Neuronal stem cell (in vitro differentiated cells): ENCODE data around the gene RALA.

Source experiments
- DNase-seq: peaks from one replicate; pipeline ENCODE4 v3.0.0-alpha.2; 2013; ENCODE audit warnings: low spot score
- H2AFZ ChIP-seq: one replicate; pipeline ENCODE4 v1.6.1; 2013; ENCODE audit warnings: mild to moderate bottlenecking, low read length, inconsistent platforms
- H2AK5ac ChIP-seq: 2 replicates; pipeline ENCODE4 v1.6.1; 2013; ENCODE audit warnings: low read depth, mild to moderate bottlenecking, inconsistent platforms, low read length, moderate library complexity, mixed read lengths
- H2BK120ac ChIP-seq: 2 replicates; pipeline ENCODE4 v1.6.1; 2013; ENCODE audit warnings: low read depth, mild to moderate bottlenecking, inconsistent platforms, low read length, moderate library complexity, mixed read lengths
- H2BK12ac ChIP-seq: one replicate; pipeline ENCODE4 v1.6.1; 2013; ENCODE audit warnings: low read length, inconsistent platforms
- H2BK15ac ChIP-seq: 2 replicates; pipeline ENCODE4 v1.6.1; 2013; ENCODE audit warnings: mild to moderate bottlenecking, low read length, inconsistent platforms, mixed read lengths
- H2BK5ac ChIP-seq: one replicate; pipeline ENCODE4 v1.6.1; 2013; ENCODE audit warnings: inconsistent platforms, mild to moderate bottlenecking, low read length, moderate library complexity
- H3K14ac ChIP-seq: one replicate; pipeline ENCODE4 v1.6.1; 2013; ENCODE audit warnings: low read length, inconsistent platforms
- H3K18ac ChIP-seq: 2 replicates; pipeline ENCODE4 v1.6.1; 2013; ENCODE audit warnings: low read length, inconsistent platforms
- H3K23ac ChIP-seq: 2 replicates; pipeline ENCODE4 v1.6.1; 2013; ENCODE audit warnings: low read depth, mild to moderate bottlenecking, mixed read lengths, low read length, inconsistent platforms; ENCODE audit not compliant: poor library complexity
- H3K27ac ChIP-seq: replicated peaks from 3 replicates; pipeline ENCODE4 v1.5.1; 2013; ENCODE audit warnings: low read length, inconsistent platforms
- H3K27me3 ChIP-seq, 3 experiments: 2 replicates each; pipeline ENCODE4 v1.6.1; 2013; ENCODE audit warnings: low read length in 3 of 3, mild to moderate bottlenecking in 2 of 3, inconsistent platforms in 1 of 3, low read depth in 1 of 3, mixed read lengths in 1 of 3, moderate library complexity in 1 of 3; ENCODE audit not compliant: control insufficient read depth in 3 of 3, insufficient read depth in 3 of 3
- H3K36me3 ChIP-seq, 2 donors: replicated peaks in 1 of 2; 2 replicates each; pipeline ENCODE4 v1.6.1; 2013; ENCODE audit warnings: low read length in 2 of 2; ENCODE audit not compliant: control insufficient read depth in 2 of 2, insufficient read depth in 2 of 2
- H3K4ac ChIP-seq: 2 replicates; pipeline ENCODE4 v1.6.1; 2013; ENCODE audit warnings: inconsistent platforms, mild to moderate bottlenecking, low read length, moderate library complexity
- H3K4me1 ChIP-seq, 2 donors: 1 replicate in 1 of 2; 2 replicates in 1 of 2; pipeline ENCODE4 v1.6.1; 2013; ENCODE audit warnings: low read length in 2 of 2, low read depth in 1 of 2; ENCODE audit not compliant: control insufficient read depth in 2 of 2, insufficient read depth in 1 of 2
- H3K4me2 ChIP-seq: one replicate; pipeline ENCODE4 v1.6.1; 2013; ENCODE audit warnings: mild to moderate bottlenecking, low read length, inconsistent platforms; ENCODE audit not compliant: insufficient read depth, poor library complexity, severe bottlenecking
- H3K4me3 ChIP-seq, 2 donors: 2 replicates each; pipeline ENCODE4 v1.5.1; 2013; ENCODE audit warnings: low read length in 2 of 2, mild to moderate bottlenecking in 2 of 2, inconsistent platforms in 1 of 2, moderate library complexity in 1 of 2
- H3K79me1 ChIP-seq: one replicate; pipeline ENCODE4 v1.6.1; 2013; ENCODE audit warnings: low read depth, mild to moderate bottlenecking, inconsistent platforms, low read length, moderate library complexity
- H3K9ac ChIP-seq: one replicate; pipeline ENCODE4 v1.6.1; 2013; ENCODE audit warnings: mild to moderate bottlenecking, low read depth, low read length, inconsistent platforms; ENCODE audit not compliant: poor library complexity
- H3K9me3 ChIP-seq, 2 donors: replicated peaks in 1 of 2; 2 replicates each; pipeline versions ENCODE3 to v1.6.1; 2013; ENCODE audit warnings: low read length in 2 of 2, mild to moderate bottlenecking in 2 of 2, inconsistent platforms in 1 of 2, low read depth in 1 of 2, mixed read lengths in 1 of 2, moderate library complexity in 1 of 2; ENCODE audit not compliant: control insufficient read depth in 2 of 2, insufficient read depth in 1 of 2
- H4K8ac ChIP-seq: one replicate; pipeline ENCODE4 v1.6.1; 2013; ENCODE audit warnings: low read depth, mild to moderate bottlenecking, inconsistent platforms, low read length, moderate library complexity
- H4K91ac ChIP-seq: one replicate; pipeline ENCODE4 v1.6.1; 2013; ENCODE audit warnings: low read length, low read depth, mild to moderate bottlenecking, inconsistent platforms; ENCODE audit not compliant: poor library complexity
- WGBS, 2 donors: extraction: QIAGEN DNeasy Blood & Tissue Kit; methylation state at CpG; one replicate each; pipeline ENCODE4 v1.1.7; 2013; ENCODE audit warnings: missing lambda C conversion rate in 2 of 2, mixed read lengths in 1 of 2; ENCODE audit not compliant: insufficient read length in 2 of 2, insufficient replicate concordance in 1 of 2; ENCODE audit errors: extremely low coverage in 2 of 2; 5-methylcytosine and 5-hydroxymethylcytosine counted together

Gene RALA

GRCh38 chr7:39741942-39742623, 118.7 kb downstream of the RALA start:
- Histone ChIP-seq H2AK5ac (no peak overlapping the region), H3K4me2 (no peak overlapping the region), H3K23ac (no peak overlapping the region), H3K27me3 (no peaks in the 10 kb centered on the region), H3K4me3 (peak overlapping the region in 1 of 2 donors; percentile 20), H2BK120ac (no peak overlapping the region), H3K36me3 (peaks cover 0 to 5% of the 10 kb centered on the region in 2 donors), H3K4me1 (no peaks in the 10 kb centered on the region), H3K27ac (no peak overlapping the region), H2AFZ (no peak overlapping the region), H3K4ac (no peak overlapping the region), H3K79me1 (peaks cover 3% of the 10 kb centered on the region), H3K9ac (no peak overlapping the region), H4K91ac (no peak overlapping the region), H2BK12ac (no peak overlapping the region), H3K18ac (no peak overlapping the region), H3K14ac (no peak overlapping the region), H2BK5ac (no peak overlapping the region), H4K8ac (no peak overlapping the region), H3K9me3 (no peaks in the 10 kb centered on the region), H2BK15ac (no peak overlapping the region)
- peak; percentile 30 for DNase-seq
- WGBS, 2 donors = no CpG with 5 or more reads among the region's 13 CpGs

DNA sequence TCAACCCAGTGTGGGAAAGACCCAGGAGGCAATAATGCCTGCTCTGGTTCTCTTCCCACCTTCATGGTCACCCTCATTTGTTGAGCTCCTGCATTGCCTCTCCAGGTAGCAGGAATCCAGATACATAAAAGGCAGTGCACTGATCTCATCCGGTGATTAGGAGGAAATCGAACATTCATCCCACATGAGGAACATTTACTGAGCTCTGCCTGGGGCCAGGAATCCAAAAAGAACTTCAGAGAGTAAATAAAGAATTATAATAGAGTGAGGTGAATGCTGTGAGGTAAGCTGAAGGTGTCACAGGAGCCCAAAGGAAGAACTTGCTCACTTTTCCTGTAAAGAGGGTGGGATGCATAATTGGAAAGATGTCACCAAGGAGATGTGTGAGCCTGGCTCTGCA, 121.2 kb downstream of the RALA start:
- no peak overlapping the region for H2BK120ac ChIP-seq
- H3K4me3 ChIP-seq = no peak overlapping the region
- H3K4me1 ChIP-seq = no peaks in the 10 kb centered on the region
- peaks cover 0 to 2% of the 10 kb centered on the region in 2 donors for H3K9me3 ChIP-seq
- no peak overlapping the region for H2BK12ac ChIP-seq
- H3K27ac ChIP-seq = no peak overlapping the region
- H2BK5ac ChIP-seq = peak overlapping the region; percentile 20
- no peak overlapping the region for H2AK5ac ChIP-seq
- peak overlapping the region; percentile 31 for H3K4ac ChIP-seq
- no peak overlapping the region for H2BK15ac ChIP-seq
- H3K18ac ChIP-seq = no peak overlapping the region
- H3K23ac ChIP-seq = no peak overlapping the region
- no peak overlapping the region for H3K4me2 ChIP-seq
- no peak overlapping the region for H4K91ac ChIP-seq
- H3K27me3 ChIP-seq = no peaks in the 10 kb centered on the region
- H4K8ac ChIP-seq = no peak overlapping the region
- H2AFZ ChIP-seq = no peak overlapping the region
- no peak overlapping the region for H3K9ac ChIP-seq
- no peak overlapping the region for H3K14ac ChIP-seq
- peaks cover 0 to 5% of the 10 kb centered on the region in 2 donors for H3K36me3 ChIP-seq
- DNase-seq = no peak
- WGBS, 2 donors = no CpG with 5 or more reads among the region's 2 CpGs
- H3K79me1 ChIP-seq = peaks cover 3% of the 10 kb centered on the region

DNA sequence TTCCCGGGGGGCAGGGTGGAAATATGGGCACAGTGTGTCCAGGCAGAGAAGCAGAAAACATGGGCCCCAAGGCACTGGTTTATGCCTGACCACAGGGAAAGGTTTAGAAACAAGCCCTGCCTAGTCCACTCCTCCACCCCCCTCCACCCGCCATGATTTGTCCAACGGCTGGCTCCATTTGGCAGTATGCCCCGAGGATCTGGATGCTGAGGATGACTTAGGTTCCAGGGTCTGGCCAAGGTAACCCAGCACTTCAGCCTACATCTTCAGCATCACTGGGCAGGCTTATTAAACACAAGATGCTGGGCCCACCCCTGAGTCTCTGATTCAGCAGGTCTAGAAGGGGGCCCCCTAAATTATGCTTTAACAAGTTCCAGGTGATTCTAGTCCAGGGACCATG, 121.9 kb downstream of the RALA start:
- Histone ChIP-seq H2AFZ (no peak overlapping the region), H3K27ac (no peak overlapping the region), H3K4me2 (no peak overlapping the region), H3K9ac (no peak overlapping the region), H2AK5ac (peak overlapping the region; percentile 13), H2BK120ac (no peak overlapping the region), H4K8ac (no peak overlapping the region), H3K18ac (no peak overlapping the region), H3K4ac (no peak overlapping the region), H2BK12ac (no peak overlapping the region), H2BK5ac (peak overlapping the region; percentile 20), H3K23ac (no peak overlapping the region), H3K4me3 (no peak overlapping the region), H4K91ac (no peak overlapping the region), H3K4me1 (no peaks in the 10 kb centered on the region), H3K9me3 (peaks cover 0 to 2% of the 10 kb centered on the region in 2 donors), H3K27me3 (no peaks in the 10 kb centered on the region), H3K36me3 (peaks cover 0 to 5% of the 10 kb centered on the region in 2 donors), H3K79me1 (peaks cover 3% of the 10 kb centered on the region), H2BK15ac (no peak overlapping the region), H3K14ac (no peak overlapping the region)
- DNase-seq = no peak
- no CpG with 5 or more reads among the region's 4 CpGs for WGBS, 2 donors

DNA sequence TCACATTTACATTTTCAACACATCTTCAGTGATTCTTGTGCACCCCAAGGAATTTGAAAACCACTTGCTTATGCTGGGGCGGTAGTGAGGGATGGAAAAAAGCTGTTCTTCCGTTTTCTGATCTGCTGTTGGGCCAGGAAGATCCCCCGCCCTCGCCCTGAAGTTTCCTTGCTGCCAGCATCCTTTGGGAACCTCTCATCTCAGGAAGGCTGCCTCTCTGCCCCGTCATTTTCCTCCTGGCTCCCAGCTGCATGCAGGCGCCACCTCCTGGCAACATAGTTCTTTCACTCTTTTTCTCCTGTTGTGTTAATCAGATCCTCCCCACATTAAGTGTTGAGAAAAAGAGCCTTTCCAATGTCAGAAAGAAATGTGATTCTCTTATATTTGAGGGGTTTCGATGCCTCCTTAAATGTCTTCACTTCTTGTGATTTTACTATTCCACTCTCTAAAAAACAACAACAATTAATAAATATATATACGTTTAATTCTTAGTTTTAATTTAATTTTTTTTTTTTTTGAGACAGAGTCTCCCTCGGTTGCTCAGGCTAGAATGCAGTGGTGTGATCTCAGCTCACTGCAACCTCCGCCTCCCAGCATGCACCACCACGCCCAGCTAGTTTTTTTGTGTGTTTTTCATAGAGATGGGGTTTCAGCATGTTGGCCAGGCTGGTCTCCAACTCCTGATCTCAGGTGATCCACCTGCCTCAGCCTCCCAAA, 122.9 kb downstream of the RALA start:
- H3K27me3 ChIP-seq = no peaks in the 10 kb centered on the region
- H2BK120ac ChIP-seq = no peak overlapping the region
- H3K4me3 ChIP-seq = no peak overlapping the region
- no peak overlapping the region for H3K18ac ChIP-seq
- H3K4ac ChIP-seq = no peak overlapping the region
- peaks cover 0 to 5% of the 10 kb centered on the region in 2 donors for H3K36me3 ChIP-seq
- no peak overlapping the region for H3K4me2 ChIP-seq
- H3K23ac ChIP-seq = no peak overlapping the region
- peaks cover 3% of the 10 kb centered on the region for H3K79me1 ChIP-seq
- H2BK5ac ChIP-seq = no peak overlapping the region
- no peak overlapping the region for H2BK12ac ChIP-seq
- no peak overlapping the region for H2BK15ac ChIP-seq
- no peaks in the 10 kb centered on the region for H3K4me1 ChIP-seq
- H4K91ac ChIP-seq = no peak overlapping the region
- 100% methylated on average over 1 of the region's 11 CpGs; no CpG with 5 or more reads in 1 of the 2 donors for WGBS, 2 donors
- no peak overlapping the region for H3K14ac ChIP-seq
- H3K27ac ChIP-seq = no peak overlapping the region
- peak; percentile 61 for DNase-seq
- H3K9ac ChIP-seq = peak overlapping the region; percentile 13
- peaks cover 0 to 2% of the 10 kb centered on the region in 2 donors for H3K9me3 ChIP-seq
- no peak overlapping the region for H2AFZ ChIP-seq
- H2AK5ac ChIP-seq = no peak overlapping the region
- no peak overlapping the region for H4K8ac ChIP-seq
